RPMI8226 (cell line): ENCODE data around the gene TBC1D1.

Experiments
- DNase-seq: peaks from one replicate; pipeline ENCODE4 v3.0.0-alpha.2; 2015

The TBC1D1 gene

GRCh38 chr4:38058151-38058550 lies 167.3 kb downstream of the TBC1D1 start:
- no peak for DNase-seq

- DNase-seq = no peak
Measured at GRCh38 chr4:38060829-38061431, 170.0 kb downstream of the TBC1D1 start.

- DNase-seq = peak; percentile 66
Measured at GRCh38 chr4:38062088-38062775, 171.3 kb downstream of the TBC1D1 start.

GRCh38 chr4:38062776-38063097 lies 171.9 kb downstream of the TBC1D1 start:
- no peak for DNase-seq

- no peak for DNase-seq
Measured at GRCh38 chr4:38065176-38065575, 174.3 kb downstream of the TBC1D1 start.

- DNase-seq = no peak
Measured at GRCh38 chr4:38065900-38066299, 175.0 kb downstream of the TBC1D1 start.

- peak; percentile 88 for DNase-seq
Measured at GRCh38 chr4:38067499-38067898, 176.6 kb downstream of the TBC1D1 start.

GRCh38 chr4:38068107-38068506 lies 177.2 kb downstream of the TBC1D1 start:
- DNase-seq = no peak

GRCh38 chr4:38069271-38069760 lies 178.4 kb downstream of the TBC1D1 start:
- DNase-seq = no peak

- no peak for DNase-seq
Measured at GRCh38 chr4:38071801-38072431, 181.0 kb downstream of the TBC1D1 start.

GRCh38 chr4:38072578-38072977 lies 181.7 kb downstream of the TBC1D1 start:
- DNase-seq = no peak

- no peak for DNase-seq
Measured at GRCh38 chr4:38073596-38074234, 182.8 kb downstream of the TBC1D1 start.

- no peak for DNase-seq
Measured at GRCh38 chr4:38075370-38076152, 184.7 kb downstream of the TBC1D1 start.

- DNase-seq = no peak
Measured at GRCh38 chr4:38076153-38076669, 185.3 kb downstream of the TBC1D1 start.

GRCh38 chr4:38077791-38078489 lies 187.1 kb downstream of the TBC1D1 start:
- no peak for DNase-seq

- no peak for DNase-seq
Measured at GRCh38 chr4:38078590-38079421, 187.9 kb downstream of the TBC1D1 start.

- DNase-seq = no peak
Measured at GRCh38 chr4:38080061-38080974, 189.4 kb downstream of the TBC1D1 start.

- no peak for DNase-seq
Measured at GRCh38 chr4:38082021-38082420, 191.1 kb downstream of the TBC1D1 start.

- DNase-seq = no peak
Measured at GRCh38 chr4:38082424-38083385, 191.8 kb downstream of the TBC1D1 start.
